Uterus (tissue), 2 donors: ENCODE results near the gene SLC25A21.

Experiments
- POLR2A ChIP-seq, 2 donors: fragments of 450-650 bp; IDR thresholded peaks; one replicate each; pipeline ENCODE4 v1.6.1; 2016; ENCODE audit warnings: antibody characterized with exemption in 2 of 2, mild to moderate bottlenecking in 1 of 2, moderate library complexity in 1 of 2
- TF ChIP-seq, protein P1 (sequence below), 4 experiments: fragments of 200-600 bp in 2 of 4; fragments of 450-650 bp in 2 of 4; sonication (generic) in 2 of 4; IDR thresholded peaks; one replicate each; pipeline ENCODE4 v1.5.1; 2016 to 2019; ENCODE audit warnings: antibody characterized with exemption in 4 of 4, mild to moderate bottlenecking in 2 of 4, moderate library complexity in 1 of 4

- TF ChIP-seq, protein P1, sequence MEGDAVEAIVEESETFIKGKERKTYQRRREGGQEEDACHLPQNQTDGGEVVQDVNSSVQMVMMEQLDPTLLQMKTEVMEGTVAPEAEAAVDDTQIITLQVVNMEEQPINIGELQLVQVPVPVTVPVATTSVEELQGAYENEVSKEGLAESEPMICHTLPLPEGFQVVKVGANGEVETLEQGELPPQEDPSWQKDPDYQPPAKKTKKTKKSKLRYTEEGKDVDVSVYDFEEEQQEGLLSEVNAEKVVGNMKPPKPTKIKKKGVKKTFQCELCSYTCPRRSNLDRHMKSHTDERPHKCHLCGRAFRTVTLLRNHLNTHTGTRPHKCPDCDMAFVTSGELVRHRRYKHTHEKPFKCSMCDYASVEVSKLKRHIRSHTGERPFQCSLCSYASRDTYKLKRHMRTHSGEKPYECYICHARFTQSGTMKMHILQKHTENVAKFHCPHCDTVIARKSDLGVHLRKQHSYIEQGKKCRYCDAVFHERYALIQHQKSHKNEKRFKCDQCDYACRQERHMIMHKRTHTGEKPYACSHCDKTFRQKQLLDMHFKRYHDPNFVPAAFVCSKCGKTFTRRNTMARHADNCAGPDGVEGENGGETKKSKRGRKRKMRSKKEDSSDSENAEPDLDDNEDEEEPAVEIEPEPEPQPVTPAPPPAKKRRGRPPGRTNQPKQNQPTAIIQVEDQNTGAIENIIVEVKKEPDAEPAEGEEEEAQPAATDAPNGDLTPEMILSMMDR (IDR thresholded peaks at IDR 0.05), result no peak
- TF ChIP-seq POLR2A (IDR thresholded peaks at IDR 0.05), result no peak
Observed at GRCh38 chr14:36818246-36818645, 354.2 kb downstream of the SLC25A21 start.
